Right hindlimb (tissue), 1 donor: Measurements from ENCODE around the gene YPEL5.

Experiments
- DNase-seq: peaks from one replicate; pipeline ENCODE4 v3.0.0-alpha.2; 2018

The YPEL5 gene

DNA sequence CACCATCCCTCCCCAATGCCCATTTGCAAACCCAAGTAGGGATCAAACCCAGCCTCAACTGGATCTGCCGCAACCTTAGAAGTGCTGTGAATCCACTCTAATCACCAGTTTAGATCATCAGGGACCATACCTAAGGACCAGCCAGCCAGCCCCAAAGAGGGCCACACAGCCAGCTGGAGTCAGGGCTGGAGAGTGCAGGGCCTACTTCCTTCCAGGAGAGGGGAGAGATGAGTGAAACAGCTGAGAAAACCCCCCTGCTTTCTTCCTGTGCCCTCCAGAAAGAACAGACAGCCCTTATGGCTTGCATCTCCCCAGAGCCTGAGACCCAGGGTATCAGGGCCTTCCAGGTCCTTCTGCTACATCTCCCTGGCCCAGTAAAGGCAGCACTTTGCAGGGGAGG, 25.8 kb downstream of the YPEL5 start:
- DNase-seq: no peak

DNA sequence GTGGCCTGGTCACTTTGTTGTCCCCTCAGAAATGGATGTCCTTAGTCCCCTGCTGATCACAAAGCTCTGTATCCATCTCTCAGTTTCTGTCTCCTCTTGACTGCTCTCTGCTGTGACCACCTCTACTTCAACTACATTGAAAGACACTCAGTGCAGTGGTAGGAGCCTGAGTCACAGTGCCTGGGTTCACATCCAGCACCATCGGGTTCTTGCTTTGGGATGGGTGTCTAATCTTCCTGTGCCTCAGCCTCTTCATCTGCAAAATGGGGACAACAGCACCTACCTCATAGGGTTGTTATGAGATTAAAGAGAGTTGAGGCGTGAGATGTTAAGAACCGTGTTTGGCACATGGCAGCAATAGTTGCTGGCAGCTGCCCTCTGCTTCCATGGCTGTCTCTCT, 30.6 kb downstream of the YPEL5 start:
- no peak for DNase-seq

DNA sequence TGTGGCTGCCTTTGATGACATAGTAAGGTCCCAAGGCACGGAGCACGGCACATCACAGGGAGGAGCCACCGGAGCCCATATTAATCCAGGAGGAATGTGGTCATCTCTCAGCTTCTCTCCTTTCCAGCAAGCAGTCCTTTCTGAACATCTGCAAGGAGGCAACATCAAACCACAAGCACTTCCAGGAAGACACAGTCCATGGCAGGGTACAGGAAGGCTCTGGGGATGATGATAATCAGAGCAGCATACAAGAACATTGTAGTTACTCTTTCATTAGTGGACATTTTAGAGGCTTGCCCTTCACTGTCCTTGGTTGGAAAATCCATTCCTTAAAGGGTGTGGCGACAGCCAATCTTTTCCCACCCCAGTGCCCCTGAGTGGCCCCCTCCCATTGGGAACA, 31.1 kb downstream of the YPEL5 start:
- DNase-seq: no peak

DNA sequence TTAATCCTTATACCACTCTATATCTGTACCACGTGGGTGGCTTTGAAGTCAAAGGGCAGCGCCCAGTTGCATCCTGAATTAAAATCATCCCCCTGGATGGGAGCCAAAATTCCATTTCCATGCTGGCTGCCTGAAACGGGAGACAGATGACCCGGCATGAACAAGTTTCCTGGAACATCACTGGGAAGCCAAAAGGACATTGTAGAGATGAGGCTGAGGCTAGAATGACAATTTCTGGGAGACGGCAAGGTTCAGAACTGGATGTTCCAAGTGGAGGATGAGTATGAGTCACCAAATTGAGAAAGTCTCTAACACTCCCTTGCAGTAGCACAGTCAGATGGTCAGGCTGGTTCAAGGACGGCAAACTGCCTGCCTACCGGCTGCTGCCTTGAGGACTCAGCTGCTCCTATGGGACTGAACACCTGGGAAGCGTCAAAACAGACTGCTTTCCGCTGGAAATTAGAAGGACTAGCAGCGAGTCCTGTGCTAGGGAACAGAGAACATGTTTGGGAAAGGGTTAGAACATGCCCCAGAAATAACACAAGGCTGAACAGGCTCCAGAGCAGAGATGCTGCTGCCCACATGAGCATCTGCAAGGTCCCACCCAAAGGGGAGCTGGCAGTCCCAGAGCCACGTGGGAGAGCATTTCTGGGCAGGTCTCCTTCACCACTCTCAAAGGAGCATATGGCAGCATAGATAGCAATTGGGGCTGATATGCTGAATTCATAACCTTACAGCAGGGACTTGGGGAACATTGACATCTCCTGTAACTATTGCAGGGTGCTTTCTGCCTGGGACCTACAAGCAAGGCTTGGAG, 32.0 kb downstream of the YPEL5 start:
- no peak for DNase-seq

DNA sequence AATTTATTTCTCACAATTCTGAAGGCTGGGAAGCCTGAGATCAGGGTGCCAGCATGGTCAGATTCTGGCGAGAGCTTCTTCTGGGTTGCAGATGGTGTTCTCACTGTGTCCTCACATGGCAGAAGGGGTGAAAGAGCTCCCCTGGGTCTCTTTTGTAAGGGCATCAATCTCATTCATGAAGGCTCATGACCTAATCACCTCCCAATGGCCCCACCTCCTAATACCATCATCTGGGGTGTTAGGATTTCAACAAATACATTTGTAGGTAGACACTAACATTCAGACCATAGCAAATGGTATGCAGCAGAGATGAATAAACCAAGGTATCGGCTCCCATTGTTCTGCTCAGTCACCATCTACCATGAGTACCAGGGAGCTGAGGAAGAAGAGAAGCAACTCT, 32.7 kb downstream of the YPEL5 start:
- DNase-seq: no peak

DNA sequence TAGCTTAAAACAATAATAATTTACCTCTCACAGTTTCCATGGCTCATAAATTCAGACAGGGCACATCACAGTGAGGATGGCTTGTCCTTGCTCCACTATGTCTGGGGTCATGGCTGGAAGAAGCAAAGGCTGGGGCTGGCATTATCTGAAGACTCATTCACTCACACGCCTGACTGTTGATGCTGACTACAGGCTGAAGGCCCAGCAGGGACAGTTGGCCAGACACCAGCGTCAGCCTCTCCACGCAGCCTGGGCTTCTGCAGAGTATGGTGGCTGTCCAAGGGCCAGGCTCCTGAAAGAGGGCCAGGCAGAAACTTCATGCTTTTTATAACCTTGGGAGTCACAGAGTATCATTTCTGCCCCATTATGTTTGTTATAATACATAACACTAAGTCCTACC, 33.4 kb downstream of the YPEL5 start:
- DNase-seq: no peak

DNA sequence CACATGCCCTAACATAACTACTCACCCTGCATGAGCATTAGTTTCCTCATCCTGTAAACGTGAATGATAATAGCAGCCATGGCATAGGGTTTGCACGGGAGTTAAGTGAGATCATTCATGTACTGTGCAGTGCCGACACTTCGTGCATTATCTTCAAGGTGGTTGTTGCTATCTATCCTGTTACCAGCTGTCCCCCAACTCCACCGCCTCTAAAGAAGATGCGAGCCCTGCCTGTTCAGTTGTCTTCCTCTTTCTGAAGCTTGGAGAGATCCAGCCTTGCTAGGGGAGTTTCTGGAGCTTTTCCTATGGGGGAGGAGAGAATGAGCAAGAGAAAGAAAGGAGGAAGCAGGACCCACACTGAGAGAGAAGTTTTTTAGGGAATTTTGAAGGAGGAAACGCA, 34.4 kb downstream of the YPEL5 start:
- DNase-seq: no peak

DNA sequence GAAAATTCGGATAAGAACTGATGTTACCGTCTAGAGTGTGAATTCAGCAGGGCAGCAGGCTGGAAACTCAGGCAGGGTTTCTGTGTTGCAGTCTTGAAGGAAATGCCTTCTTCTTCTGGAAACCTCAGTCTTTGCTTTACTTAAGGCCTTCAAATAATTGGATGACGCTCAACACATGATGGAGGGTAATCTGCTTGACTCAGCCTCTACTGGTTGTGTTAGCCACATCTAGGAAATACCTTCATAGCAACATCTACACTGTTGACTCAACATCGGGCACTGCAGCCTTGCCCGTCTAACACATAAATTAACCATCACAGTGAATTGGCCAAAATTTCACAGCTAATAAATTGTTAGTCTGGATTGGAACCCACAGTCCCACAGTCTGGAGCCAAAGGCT, 37.2 kb downstream of the YPEL5 start:
- DNase-seq: no peak

DNA sequence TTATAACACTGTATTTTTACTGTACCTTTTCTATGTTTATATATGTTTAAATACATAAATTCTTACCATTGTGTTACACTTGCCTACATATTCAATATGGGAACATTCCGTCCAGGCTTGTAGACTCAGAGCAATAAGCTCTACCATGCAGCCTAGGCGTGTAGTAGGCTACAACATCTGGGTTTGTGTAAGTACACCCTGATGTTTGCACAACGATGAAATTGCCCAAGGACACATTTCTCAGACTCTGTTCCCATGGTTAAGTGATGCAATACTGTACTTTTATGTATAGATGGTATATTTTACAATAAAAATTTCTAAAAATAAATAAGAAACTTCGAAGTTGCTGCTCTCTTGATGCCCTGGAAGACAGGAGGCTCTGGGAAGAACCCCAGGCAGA, 38.4 kb downstream of the YPEL5 start:
- DNase-seq: no peak

DNA sequence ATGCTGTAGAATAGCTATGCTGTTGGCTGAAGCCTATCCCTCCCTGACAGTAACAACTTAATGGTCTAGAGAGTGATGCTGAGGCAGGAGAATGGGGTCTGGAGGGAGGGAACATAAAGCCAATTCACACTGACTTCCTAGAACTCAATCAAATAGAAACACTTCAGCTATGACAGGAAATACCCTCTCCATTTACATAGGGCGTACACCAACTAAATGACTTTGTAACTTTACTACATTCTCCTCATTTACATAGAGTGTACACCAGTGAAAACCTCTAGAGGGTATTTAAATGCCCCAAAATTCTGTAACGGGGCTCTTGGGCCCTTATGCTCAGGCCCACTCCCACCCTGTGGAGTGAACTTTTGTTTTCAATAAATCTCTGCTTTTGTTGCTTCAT, 41.5 kb downstream of the YPEL5 start:
- no peak for DNase-seq

DNA sequence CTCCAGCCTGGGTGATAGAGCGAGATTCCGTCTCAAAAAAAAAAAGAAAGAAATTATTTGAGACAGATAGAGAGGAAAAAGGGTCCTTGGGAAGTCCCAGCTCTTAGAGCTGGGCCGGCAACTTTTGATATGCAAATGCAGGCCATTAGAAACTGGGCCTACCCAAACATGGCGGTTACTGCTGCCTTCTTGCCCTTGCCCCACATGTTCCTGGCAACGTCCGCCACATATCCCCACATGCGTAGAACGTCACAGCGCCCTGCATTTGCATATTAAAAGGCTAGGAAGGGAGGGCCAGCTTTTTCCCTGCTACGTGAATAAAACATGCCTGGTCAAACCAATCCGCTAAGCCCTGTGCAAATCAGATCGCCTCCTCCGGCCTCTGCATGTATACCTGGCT, 43.8 kb downstream of the YPEL5 start:
- no peak for DNase-seq

DNA sequence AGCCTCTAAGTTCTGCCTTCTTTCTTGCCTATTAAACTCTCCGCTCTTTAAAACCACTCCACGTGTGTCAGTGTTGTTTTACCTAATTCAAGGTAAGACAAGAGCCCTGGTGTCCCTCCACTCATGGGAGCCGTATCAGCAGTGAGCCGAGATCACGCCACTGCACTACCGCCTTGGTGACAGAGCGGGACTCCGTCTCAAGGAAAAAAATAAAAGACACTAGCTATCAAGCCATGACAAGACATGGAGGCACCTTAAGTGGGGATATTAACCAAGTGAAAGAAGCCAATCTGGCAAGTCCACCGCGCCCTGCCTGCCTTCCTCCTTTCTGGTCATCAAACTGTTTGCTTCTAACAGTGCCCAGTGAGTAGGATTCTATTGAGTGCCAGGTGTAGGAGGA, 44.3 kb downstream of the YPEL5 start:
- no peak for DNase-seq

DNA sequence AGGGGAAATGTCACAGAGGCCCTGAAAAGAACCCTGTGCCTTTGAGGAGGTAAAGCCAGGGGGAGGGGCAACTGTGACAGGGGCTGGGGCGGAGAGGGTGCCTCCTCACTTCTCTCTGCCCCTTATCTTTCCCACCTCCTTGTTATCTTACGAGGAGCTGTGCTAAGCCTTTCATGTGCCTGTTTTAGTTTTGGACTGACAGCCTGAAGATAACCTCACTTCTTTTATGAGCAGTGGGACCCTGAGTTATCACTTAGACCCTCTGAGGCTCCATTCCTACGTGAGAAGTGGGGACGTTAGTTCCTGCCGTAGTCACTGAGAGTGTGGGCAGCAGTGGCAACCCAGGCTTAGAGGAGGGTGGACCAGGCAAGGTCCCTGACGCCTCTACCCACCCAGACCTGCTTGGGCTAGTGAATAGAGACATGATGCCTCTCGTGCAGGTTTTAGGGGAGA, 45.0 kb downstream of the YPEL5 start:
- no peak for DNase-seq

DNA sequence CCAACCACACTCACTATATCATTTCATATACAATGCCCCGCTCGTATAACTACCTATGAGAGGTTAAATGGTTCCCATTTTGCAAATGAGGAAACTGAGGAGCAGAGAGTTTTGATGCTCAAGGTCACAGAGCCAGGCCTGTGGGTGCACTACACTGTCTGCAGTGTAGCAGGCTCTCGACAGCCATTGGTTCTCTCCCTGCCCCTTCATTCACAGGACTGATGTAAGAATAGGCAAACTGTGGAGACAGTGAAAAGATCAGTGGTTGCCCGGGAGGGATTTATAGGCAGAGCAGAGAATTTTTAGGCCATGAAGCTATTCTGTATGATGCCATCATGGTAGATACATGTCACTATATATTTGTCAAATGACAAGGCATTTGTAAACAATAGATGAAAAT, 45.5 kb downstream of the YPEL5 start:
- DNase-seq: no peak

DNA sequence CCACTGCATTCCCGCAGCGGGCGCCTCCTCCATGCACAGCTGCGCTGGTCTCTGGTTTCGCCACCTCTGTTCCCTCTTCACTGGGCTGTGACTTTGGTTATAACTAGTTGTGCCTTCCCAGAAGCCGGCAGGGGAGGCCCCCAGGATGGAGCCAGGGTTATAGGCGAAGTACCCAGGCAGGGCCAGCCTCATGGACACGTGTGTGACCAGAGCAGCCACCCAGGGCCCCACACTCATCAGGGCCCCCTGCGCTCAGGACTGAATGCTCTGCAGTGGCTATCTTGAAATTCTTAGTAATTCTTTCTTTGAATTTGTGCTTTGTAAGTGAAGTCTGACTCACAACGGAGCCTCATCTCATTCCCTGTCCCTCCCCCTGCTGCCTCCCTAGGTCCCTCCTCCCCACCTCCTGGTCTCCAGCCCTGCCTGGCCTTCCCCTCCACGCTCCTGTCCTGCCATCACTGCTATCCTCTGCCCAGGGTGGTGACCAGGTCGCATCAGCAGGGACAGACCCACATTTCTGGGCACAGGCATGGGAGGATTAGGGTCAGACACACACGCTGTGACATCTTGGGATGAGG, 46.4 kb downstream of the YPEL5 start:
- no peak for DNase-seq

DNA sequence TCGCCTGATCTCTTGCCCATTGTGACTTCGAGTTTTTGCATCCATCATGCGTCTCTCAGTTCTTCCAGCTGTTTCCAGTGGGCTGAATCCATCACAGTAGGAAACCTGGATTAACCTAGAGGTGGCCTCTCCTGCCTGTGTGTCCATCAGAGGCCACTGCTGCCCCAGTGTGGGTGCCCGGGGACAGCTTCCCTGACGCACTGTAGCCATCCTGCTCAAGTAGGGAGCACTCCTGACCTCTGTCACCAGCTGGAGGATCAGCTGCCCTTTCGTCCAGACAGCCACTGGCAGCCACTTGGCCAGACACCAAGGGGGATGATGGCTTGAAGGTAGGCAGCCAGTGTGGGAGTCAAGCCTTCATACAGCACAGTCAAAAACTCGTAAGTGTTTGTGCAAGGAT, 47.6 kb downstream of the YPEL5 start:
- DNase-seq: no peak

DNA sequence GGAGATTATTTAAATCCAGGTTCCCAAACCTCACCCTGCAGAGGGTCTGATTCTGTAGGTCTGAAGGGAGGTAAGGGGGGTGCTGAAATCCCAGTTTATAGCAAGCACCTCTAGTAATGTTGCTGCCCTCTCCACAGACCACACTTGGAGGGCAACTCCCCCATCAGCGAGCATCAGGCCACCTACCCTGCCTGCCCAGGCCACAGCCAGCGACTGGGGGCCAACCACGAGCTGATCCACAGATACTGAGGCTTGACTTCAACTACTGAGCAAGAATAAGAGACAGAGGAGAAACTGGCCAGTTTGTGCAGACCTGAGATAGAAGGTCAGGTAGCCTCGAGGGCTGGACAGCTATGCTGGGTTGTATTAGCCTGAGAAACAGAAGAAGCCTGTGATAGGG, 48.2 kb downstream of the YPEL5 start:
- no peak for DNase-seq

DNA sequence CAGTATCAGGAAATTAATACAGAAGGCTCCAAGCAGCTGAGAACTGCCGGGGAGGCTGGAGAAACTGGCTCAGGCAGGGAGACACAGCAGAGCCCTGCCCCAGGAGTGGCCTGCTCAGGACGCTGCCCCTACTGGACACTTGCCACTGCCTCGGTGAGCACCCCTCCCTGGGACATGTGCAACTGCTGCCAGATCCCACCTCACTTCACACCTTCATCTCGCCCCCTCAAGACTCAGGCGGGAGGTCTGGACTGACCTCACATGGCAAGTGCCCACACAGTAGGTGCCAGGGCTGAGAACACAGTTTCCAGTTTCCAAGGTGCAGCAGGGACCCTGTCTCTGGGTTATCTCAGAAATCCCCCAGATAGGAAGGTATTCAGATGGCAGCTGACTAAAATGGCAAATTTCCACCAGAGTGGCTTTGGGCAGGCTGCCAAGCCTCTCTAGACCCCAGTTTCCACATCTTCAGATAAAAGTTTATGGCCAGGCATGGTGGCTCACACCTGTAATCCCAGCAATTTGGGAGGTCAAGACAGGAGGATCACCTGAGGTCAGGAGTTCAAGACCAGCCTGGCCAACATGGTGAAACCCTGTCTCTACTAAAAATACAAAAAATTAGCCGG, 50.9 kb downstream of the YPEL5 start:
- no peak for DNase-seq

DNA sequence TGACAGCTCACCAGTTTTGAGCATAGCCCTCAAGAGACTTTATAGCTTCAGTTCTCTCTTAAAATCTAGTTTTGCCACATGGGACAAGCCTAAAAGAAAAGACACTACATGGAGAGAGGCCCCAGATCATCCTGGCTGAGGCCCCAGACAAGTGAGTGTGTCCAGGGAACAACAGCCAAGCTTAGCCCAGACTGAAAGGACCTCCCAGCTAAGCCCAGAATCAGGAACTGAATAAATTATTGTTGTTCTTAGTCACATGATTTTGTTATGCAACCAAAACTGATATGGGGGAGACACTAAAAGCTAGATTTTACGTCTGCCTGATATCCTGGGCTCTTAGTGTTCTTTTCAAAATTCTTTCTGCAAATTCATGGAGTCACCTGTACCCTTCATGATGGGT, 55.2 kb downstream of the YPEL5 start:
- DNase-seq: peak; percentile 47

DNA sequence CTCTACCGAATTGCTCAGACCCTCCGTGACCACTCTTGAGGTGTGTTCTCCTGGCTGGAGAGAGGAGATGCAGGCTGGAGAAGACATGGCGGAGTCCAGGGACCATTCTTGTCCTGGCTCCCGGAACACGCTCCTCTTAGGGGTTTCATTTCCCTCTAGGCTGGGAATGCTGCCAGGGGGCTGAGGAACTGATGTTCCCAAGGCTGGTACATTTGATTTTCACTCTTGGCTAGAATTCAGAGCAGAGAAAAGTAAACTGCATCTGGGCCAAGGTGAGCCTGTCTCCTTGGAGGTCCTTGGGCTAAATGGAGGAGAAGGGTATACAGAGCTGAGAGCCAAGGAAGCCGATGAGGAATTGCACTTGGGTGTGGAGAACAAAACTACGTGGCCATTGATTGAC, 56.3 kb downstream of the YPEL5 start:
- no peak for DNase-seq

DNA sequence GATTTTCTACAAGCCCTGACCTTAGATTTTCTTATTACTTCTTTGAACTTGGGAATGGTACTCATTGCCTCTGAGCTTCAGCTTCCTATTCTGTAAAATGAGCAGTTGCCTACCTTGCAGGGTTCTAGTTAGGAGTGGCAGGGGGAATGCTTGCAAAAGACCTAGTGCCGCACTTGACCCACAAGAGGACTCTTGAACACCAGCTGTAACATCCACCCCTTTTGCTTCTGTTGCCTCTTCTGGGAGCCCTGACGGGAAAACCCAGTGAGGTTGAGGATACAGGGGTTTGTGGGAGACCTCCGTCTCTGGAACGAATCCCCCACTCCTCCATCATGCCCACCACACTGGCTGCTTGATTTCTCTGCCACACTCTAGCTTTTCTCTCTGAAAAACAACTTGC, 57.5 kb downstream of the YPEL5 start:
- DNase-seq: no peak

DNA sequence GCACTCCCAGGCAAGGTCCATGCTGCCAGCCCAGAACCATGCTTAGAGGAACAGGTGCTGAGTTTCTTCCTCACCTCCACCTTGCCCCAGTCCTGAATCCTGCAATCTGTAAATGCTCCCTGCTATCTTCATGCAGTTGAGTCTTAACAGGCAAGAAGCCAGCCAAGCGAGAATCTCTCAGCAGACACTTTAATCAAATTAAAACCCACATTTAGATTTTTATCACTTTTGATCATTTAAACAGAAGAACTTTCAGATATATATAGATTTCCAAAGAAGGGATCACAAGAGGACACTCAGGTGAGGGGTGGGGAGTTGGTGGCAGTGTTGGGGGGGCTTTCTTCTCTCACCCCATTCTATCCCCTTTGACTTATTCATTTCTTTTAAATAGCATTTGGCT, 58.6 kb downstream of the YPEL5 start:
- no peak for DNase-seq

DNA sequence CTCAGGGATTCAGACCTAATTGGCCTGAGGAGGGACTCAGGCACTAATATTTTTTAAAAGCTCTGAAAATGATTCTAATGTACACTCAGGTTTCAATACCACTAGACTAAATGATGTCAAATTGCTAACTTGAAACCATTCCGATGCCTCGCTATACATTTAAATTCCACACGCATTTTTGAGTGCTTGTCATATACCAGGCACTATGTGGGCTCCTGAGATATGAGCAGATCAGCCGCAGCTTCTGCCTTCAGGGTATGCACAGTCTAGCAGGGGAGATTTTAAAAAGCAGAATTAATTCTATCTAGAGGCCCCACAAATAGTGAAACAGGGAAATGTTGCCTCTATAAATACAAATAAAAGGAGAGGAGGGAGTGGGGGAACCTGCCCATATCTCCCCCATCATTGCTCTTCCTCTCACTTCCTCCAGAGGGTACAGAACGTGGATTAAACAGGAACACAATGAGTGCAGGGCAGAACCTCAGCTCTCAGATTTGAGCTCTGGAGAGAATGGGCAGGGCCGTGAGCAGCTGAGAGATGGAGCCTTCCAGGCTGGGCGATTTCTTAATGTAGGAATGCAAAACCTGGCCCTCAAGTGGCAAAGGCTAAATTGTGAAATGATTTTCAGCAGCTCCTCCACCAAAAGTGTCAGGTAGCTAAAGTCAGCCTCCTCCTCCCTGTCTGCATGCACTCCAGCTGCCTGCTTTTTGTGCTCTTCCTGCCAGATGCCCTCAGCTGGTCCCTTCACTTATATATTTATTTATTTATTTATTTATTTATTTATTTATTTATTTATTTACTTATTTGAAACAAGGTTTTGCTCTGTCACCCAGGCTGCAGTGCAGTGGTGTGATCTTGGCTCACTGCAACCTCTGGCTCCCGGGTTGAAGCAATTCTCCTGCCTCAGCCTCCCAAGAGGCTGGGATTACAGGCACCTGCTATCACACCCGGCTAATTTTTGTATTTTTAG, 59.9 kb downstream of the YPEL5 start:
- no peak for DNase-seq
